ENCODE measurements around the gene ABR. TPM values are rescaled to one million over a fixed set of nuclear protein-coding genes. Genes with fewer than 3 reads are reported as not detected.
A peak's percentile ranks its signal among the peaks of the same experiment; 100 is the strongest.

ABR gene
- total RNA-seq, 1 donor from 2014 or later: 92.7 TPM

DNA sequence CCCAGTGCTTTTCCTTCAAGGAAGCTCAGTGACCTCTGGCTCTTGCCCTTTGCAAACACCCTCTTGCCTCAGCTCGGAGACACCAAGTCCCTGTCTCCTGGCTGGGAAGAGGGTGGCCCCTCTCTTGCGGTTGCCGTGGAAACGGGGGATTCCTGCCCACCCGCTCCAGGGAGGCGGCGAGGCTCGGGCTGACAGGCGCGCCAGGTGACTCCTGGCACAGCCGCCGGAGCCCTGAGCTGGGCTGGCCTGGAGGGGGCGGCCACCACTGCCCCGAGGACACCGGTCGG, 71.4 kb downstream of the ABR start:
- H3K9ac ChIP-seq: no peak overlapping the region
- H3K79me2 ChIP-seq (ENCODE audit: low read depth): no peaks in the 10 kb centered on the region
- DNase-seq (ENCODE audit: low spot score): peak; percentile 75

DNA sequence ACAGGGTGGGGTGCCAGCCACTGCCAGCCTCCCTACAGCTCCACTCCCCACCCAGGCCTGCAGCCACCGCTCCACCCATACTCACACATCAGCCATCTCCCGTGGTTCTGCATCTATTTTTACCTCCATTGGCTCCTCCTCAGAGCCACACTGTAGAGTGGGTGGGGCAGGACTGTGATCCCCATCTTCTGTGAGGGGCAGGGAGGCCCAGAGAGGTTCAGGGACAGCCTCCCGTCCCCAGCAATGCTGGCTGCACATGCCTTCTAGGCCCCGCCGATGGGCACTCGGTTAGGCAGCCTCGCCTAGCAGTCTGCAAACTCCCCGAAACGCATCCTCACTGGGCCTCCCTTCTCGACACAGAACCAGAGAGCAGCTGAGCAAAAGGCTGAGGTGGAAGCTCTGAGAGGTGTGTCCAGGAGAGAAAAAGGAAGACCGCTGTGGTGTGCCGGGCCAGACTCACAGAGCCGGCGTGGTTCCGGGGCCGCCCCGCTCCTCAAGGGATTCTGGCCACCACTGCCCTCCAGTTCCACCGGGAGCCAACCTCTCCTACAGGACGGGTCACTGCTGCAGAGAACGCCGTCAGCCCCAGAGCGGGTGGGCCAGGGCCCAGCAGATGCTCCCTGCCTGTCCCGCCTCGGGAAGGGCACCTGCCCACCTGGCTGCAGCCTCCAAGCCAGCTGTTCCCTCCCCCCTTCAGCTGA, 71.9 kb downstream of the ABR start:
- Histone ChIP-seq H3K79me2 (ENCODE audit: low read depth) (no peaks in the 10 kb centered on the region), H3K9ac (no peak overlapping the region), H3K27me3 (peaks cover 14% of the 10 kb centered on the region), H4K20me1 (ENCODE audit: low read depth) (peaks cover 17% of the 10 kb centered on the region), H3K9me3 (ENCODE audit: low read depth) (no peaks in the 10 kb centered on the region), H3K4me2 (peak overlapping the region; percentile 99), H3K4me1 (peaks cover 21% of the 10 kb centered on the region), H2AFZ (replicated peaks) (no peak overlapping the region), H3F3A (ENCODE audit: low read depth) (peaks cover 13% of the 10 kb centered on the region), H3K36me3 (no peaks in the 10 kb centered on the region), H3K27ac (no peak overlapping the region), H3K4me3 (peak overlapping the region; percentile 73)
- no peak for DNase-seq (ENCODE audit: low spot score)
- Mint-ChIP-seq H3K27me3 (ENCODE audit: insufficient read depth, low read depth) (peaks cover 2% of the 10 kb centered on the region), H3K27ac (peak overlapping the region; percentile 87), H3K4me1 (peaks cover 51% of the 10 kb centered on the region), H3K4me3 (peak overlapping the region; percentile 79), H3K9me3 (no peaks in the 10 kb centered on the region), H3K36me3 (peaks cover 5% of the 10 kb centered on the region)
- TF ChIP-seq, protein P1, sequence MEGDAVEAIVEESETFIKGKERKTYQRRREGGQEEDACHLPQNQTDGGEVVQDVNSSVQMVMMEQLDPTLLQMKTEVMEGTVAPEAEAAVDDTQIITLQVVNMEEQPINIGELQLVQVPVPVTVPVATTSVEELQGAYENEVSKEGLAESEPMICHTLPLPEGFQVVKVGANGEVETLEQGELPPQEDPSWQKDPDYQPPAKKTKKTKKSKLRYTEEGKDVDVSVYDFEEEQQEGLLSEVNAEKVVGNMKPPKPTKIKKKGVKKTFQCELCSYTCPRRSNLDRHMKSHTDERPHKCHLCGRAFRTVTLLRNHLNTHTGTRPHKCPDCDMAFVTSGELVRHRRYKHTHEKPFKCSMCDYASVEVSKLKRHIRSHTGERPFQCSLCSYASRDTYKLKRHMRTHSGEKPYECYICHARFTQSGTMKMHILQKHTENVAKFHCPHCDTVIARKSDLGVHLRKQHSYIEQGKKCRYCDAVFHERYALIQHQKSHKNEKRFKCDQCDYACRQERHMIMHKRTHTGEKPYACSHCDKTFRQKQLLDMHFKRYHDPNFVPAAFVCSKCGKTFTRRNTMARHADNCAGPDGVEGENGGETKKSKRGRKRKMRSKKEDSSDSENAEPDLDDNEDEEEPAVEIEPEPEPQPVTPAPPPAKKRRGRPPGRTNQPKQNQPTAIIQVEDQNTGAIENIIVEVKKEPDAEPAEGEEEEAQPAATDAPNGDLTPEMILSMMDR (IDR thresholded peaks at IDR 0.05): no peak
- TF ChIP-seq EZH2 (IDR thresholded peaks at IDR 0.05) (no peak), EZH2phosphoT487 (IDR thresholded peaks at IDR 0.05) (no peak)

More for the DNA sequence above, 71.4 kb downstream of the ABR start:
- no peaks in the 10 kb centered on the region for H3K36me3 ChIP-seq
- no peaks in the 10 kb centered on the region for H3K9me3 ChIP-seq (ENCODE audit: low read depth)
- peak overlapping the region; percentile 79 for H3K4me3 Mint-ChIP-seq
- peak overlapping the region; percentile 73 for H3K4me3 ChIP-seq
- peaks cover 51% of the 10 kb centered on the region for H3K4me1 Mint-ChIP-seq
- H3K27ac ChIP-seq: no peak overlapping the region
- H3K9me3 Mint-ChIP-seq: no peaks in the 10 kb centered on the region
- no peak overlapping the region for H3K27ac Mint-ChIP-seq
- H3K4me1 ChIP-seq: peaks cover 21% of the 10 kb centered on the region
- peaks cover 13% of the 10 kb centered on the region for H3F3A ChIP-seq (ENCODE audit: low read depth)
- H3K4me2 ChIP-seq: peak overlapping the region; percentile 99
- peaks cover 2% of the 10 kb centered on the region for H3K27me3 Mint-ChIP-seq (ENCODE audit: insufficient read depth, low read depth)
- peaks cover 5% of the 10 kb centered on the region for H3K36me3 Mint-ChIP-seq
- TF ChIP-seq EZH2phosphoT487 (IDR thresholded peaks at IDR 0.05) (no peak), EZH2 (IDR thresholded peaks at IDR 0.05) (no peak)
- TF ChIP-seq, protein P1 (IDR thresholded peaks at IDR 0.05): no peak
- H2AFZ ChIP-seq (replicated peaks): no peak overlapping the region
- H4K20me1 ChIP-seq (ENCODE audit: low read depth): peaks cover 17% of the 10 kb centered on the region
- peaks cover 14% of the 10 kb centered on the region for H3K27me3 ChIP-seq

DNA sequence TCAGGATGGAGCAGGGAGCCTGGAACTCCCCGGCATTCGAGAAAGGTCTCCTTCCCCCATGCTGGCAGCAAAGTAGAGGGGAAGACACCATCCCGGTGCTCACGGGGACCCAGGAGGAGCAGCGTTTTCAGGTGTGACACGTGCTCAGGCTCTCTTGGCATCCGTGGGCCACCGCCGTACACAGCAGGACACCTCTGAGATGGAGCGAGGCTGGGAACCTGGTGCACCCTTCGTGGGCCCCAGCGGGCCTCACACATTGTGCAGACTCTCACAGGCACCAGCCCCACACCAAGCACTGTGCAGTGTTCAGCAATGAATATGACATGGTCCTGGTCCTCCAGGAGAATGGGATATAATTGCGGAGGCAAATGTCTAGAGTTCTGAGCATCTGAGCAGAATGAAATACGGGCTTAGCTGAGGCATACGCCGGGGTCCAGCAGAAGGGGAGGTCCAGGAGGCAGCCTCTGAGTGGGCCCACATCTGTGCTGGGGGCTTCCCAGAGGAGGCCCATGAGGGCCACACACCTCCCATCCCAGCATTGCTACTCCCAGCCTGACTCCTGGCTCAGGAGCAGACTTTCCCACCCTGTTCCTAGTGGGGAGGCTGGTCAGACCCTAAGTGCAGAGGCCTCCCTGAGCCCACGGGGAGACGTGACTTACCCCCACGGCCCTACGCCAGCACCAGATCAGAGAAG, 72.6 kb downstream of the ABR start:
- Histone ChIP-seq H3K27me3 (peaks cover 14% of the 10 kb centered on the region), H2AFZ (replicated peaks) (no peak overlapping the region), H4K20me1 (ENCODE audit: low read depth) (peaks cover 17% of the 10 kb centered on the region), H3K36me3 (no peaks in the 10 kb centered on the region), H3K9ac (no peak overlapping the region), H3F3A (ENCODE audit: low read depth) (peaks cover 13% of the 10 kb centered on the region), H3K27ac (no peak overlapping the region), H3K4me3 (no peak overlapping the region), H3K9me3 (ENCODE audit: low read depth) (no peaks in the 10 kb centered on the region), H3K4me2 (no peak overlapping the region), H3K79me2 (ENCODE audit: low read depth) (no peaks in the 10 kb centered on the region), H3K4me1 (peaks cover 21% of the 10 kb centered on the region)
- Mint-ChIP-seq H3K27ac (no peak overlapping the region), H3K36me3 (peaks cover 6% of the 10 kb centered on the region), H3K9me3 (no peaks in the 10 kb centered on the region), H3K27me3 (ENCODE audit: insufficient read depth, low read depth) (peaks cover 2% of the 10 kb centered on the region), H3K4me3 (peak overlapping the region; percentile 79), H3K4me1 (peaks cover 47% of the 10 kb centered on the region)
- TF ChIP-seq, protein P1 (IDR thresholded peaks at IDR 0.05): no peak
- TF ChIP-seq EZH2phosphoT487 (IDR thresholded peaks at IDR 0.05) (no peak), EZH2 (IDR thresholded peaks at IDR 0.05) (no peak)
- no peak for DNase-seq (ENCODE audit: low spot score)
